ENCODE data around the gene L3MBTL2. TPM values are rescaled to one million over a fixed set of nuclear protein-coding genes. Genes with fewer than 3 reads are reported as not detected.
A peak's percentile ranks its signal among the peaks of the same experiment; 100 is the strongest.

Gene L3MBTL2
- total and polyA plus RNA-seq, 9 of the 15 experiments (the other 6 are each of a cell fraction or from before 2014, with no cell fraction given), result 10.3 to 23.1 (median 18.6) TPM

- TF ChIP-seq E2F6 (IDR thresholded peaks at IDR 0.05; ENCODE audit: borderline replicate concordance in 1 of 2, extremely low read depth in 1 of 2, insufficient read depth in 1 of 2, insufficient read length in 1 of 2, low read depth in 1 of 2, low read length in 1 of 2, poor library complexity in 1 of 2, severe bottlenecking in 1 of 2), result peak; percentile 50 to 55
- TF ChIP-seq ZFX (CRISPR knock-in tag; IDR thresholded peaks at IDR 0.05), result peak; percentile 66
- TF ChIP-seq KLF1 (tag; IDR thresholded peaks at IDR 0.05), result no peak
- peak; percentile 51; the same call in 1 of the 2 replicates for TF ChIP-seq FOXP1 (CRISPR knock-in tag; IDR thresholded peaks at IDR 0.05)
- TF ChIP-seq RBM15 (IDR thresholded peaks at IDR 0.05; ENCODE audit: insufficient read depth, low read length), result no peak
- peak; percentile 80 for TF ChIP-seq NKRF (IDR thresholded peaks at IDR 0.05; ENCODE audit: borderline replicate concordance)
- peak; percentile 43 for TF ChIP-seq RBM25 (IDR thresholded peaks at IDR 0.05; ENCODE audit: low read depth, low read length, severe bottlenecking)
- TF ChIP-seq USF1 (CRISPR knock-in tag; IDR thresholded peaks at IDR 0.05), result peak; percentile 57
- TF ChIP-seq THAP12 (CRISPR knock-in tag; IDR thresholded peaks at IDR 0.05), result no peak
- 0 out of 4 replicates have a peak, but pooled peaks of 1 of the 2 experiments have one; percentile 8 for TF ChIP-seq RAD21 (CRISPR knock-in tag; conservative IDR thresholded peaks at IDR 0.05 in 1 of 2, IDR thresholded peaks at IDR 0.05 in 1 of 2)
- no peak for TF ChIP-seq XRCC4 (IDR thresholded peaks at IDR 0.05; ENCODE audit: extremely low read depth, insufficient read depth, insufficient read length)
- TF ChIP-seq BDP1 (IDR thresholded peaks at IDR 0.05; ENCODE audit: insufficient read depth, insufficient read length), result no peak
- peak; percentile 41 for TF ChIP-seq NEUROD1 (IDR thresholded peaks at IDR 0.05; ENCODE audit: borderline replicate concordance, low read depth, low read length, partially characterized antibody)
- TF ChIP-seq HNRNPK (IDR thresholded peaks at IDR 0.05; ENCODE audit: low read depth, low read length, poor library complexity, severe bottlenecking), result no peak
- TF ChIP-seq NUFIP1 (IDR thresholded peaks at IDR 0.05; ENCODE audit: partially characterized antibody), result no peak
- no peak for TF ChIP-seq ZBTB43 (CRISPR knock-in tag; IDR thresholded peaks at IDR 0.05)
- peak; percentile 32; the same call in 1 of the 2 replicates for TF ChIP-seq MTA3 (IDR thresholded peaks at IDR 0.05; ENCODE audit: borderline replicate concordance)
Observed at GRCh38 chr22:41204992-41205900, at the start of gene L3MBTL2 (continued).

Measured in K562 (cell line).